HCT116 (cell line): Measurements from ENCODE around the gene TIMM10. TPM values are rescaled to one million over a fixed set of nuclear protein-coding genes. Genes with fewer than 3 reads are reported as not detected.
"Not testable (repeated sequence)": the region's sequence is repeated elsewhere in the genome, so short reads cannot be mapped to it uniquely, and the experiment has no call there.

Source experiments
- ATAC-seq: fragments of 200-7000 bp; cut with Tn5 transposase; 2 replicates; pipeline ENCODE4 v1.9.1; 2020; ENCODE audit warnings: mild to moderate bottlenecking, moderate library complexity
- BruUV-seq: library from RNA; stranded (reverse); fragments of 400-500 nt; replicated peaks from 2 replicates; lab custom pipeline; 2021; lab: Mats Ljungman, UMichigan
- CTCF ChIA-PET: fragments of 300-600 bp; sonication (Branson Sonifier 250); formaldehyde crosslinking; loops from one replicate; lab custom pipeline; 2021; ENCODE audit warnings: antibody characterized with exemption; lab: Charles Lee
- POLR2A ChIA-PET: fragments of 300-600, 350-600 bp; sonication (Branson Sonifier 250); formaldehyde crosslinking; loops from one replicate; lab custom pipeline; 2021; ENCODE audit warnings: antibody characterized with exemption; lab: Charles Lee
- RAD21 ChIA-PET, 2 experiments: fragments of 300-600 bp; sonication (Branson Sonifier 250); formaldehyde crosslinking; loops; one replicate each; lab custom pipeline; 2023; ENCODE audit warnings: low total read pairs in 2 of 2; ENCODE audit not compliant: uncharacterized antibody in 2 of 2, unreplicated experiment in 2 of 2, low non-redundant PET in 1 of 2; lab: Charles Lee
- DNase-seq: peaks from one replicate; pipeline ENCODE4 v3.0.0-alpha.2; 2010; ENCODE audit warnings: low read depth, low spot score
- H2AFZ ChIP-seq: fragments of 200-600 bp; shearing (Covaris generic), sonication (generic); 2 replicates; pipeline ENCODE4 v1.6.1; 2017; ENCODE audit warnings: low read depth, mixed run types, mixed read lengths, antibody characterized with exemption, low read length; ENCODE audit not compliant: poor library complexity, severe bottlenecking
- H3K27ac ChIP-seq: 2 replicates; pipeline ENCODE4 v1.5.1; 2012; ENCODE audit warnings: low read depth, low read length
- H3K27me3 ChIP-seq: fragments of 200-600 bp; sonication (generic); 2 replicates; pipeline ENCODE4 v1.6.1; 2016; ENCODE audit warnings: mixed run types, low read length, mixed read lengths; ENCODE audit not compliant: insufficient read depth
- H3K36me3 ChIP-seq, 2 experiments: fragments of 200-500 bp in 1 of 2; fragments of 200-600 bp in 1 of 2; sonication (Bioruptor generic) in 1 of 2; sonication (generic) in 1 of 2; 2 replicates each; pipeline versions ENCODE4 v1.5.1 to v1.6.1; 2014 to 2016; ENCODE audit warnings: low read length in 2 of 2, inconsistent platforms in 1 of 2, mixed read lengths in 1 of 2, mixed run types in 1 of 2; ENCODE audit not compliant: insufficient read depth in 2 of 2, control insufficient read depth in 1 of 2
- H3K4me1 ChIP-seq, 2 experiments: fragments of 200-600 bp in 1 of 2; sonication (generic) in 1 of 2; 2 replicates each; pipeline versions ENCODE4 v1.5.1 to v1.6.1; 2012 to 2017; ENCODE audit warnings: low read length in 2 of 2, inconsistent platforms in 1 of 2, mild to moderate bottlenecking in 1 of 2, mixed read lengths in 1 of 2, mixed run types in 1 of 2, moderate library complexity in 1 of 2; ENCODE audit not compliant: insufficient read depth in 2 of 2, control insufficient read depth in 1 of 2
- H3K4me2 ChIP-seq: fragments of 200-600 bp; sonication (generic); 2 replicates; pipeline ENCODE4 v1.6.1; 2017; ENCODE audit warnings: mixed run types, low read length, mixed read lengths
- H3K4me3 ChIP-seq, 2 experiments: fragments of 200-600 bp in 1 of 2; sonication (generic) in 1 of 2; replicated peaks in 1 of 2; 2 replicates each; pipeline ENCODE4 v1.5.1; 2011 to 2016; ENCODE audit warnings: low read length in 2 of 2, control low read depth in 1 of 2, low read depth in 1 of 2, mild to moderate bottlenecking in 1 of 2, mixed read lengths in 1 of 2, mixed run types in 1 of 2
- H3K79me2 ChIP-seq: fragments of 200-600 bp; sonication (generic); 2 replicates; pipeline ENCODE4 v1.6.1; 2017; ENCODE audit warnings: mild to moderate bottlenecking, mixed run types, low read length, moderate library complexity, mixed read lengths; ENCODE audit not compliant: insufficient read depth
- H3K9ac ChIP-seq: fragments of 200-600 bp; sonication (generic); 2 replicates; pipeline ENCODE4 v1.6.1; 2016; ENCODE audit warnings: low read length, mixed read lengths
- H3K9me2 ChIP-seq: fragments of 200-600 bp; sonication (generic), shearing (Covaris generic); 2 replicates; pipeline ENCODE4 v1.6.1; 2017; ENCODE audit warnings: mixed run types, mild to moderate bottlenecking, moderate library complexity; ENCODE audit not compliant: insufficient read depth
- H3K9me3 ChIP-seq, 2 experiments: fragments of 200-500 bp in 1 of 2; fragments of 200-600 bp in 1 of 2; sonication (Bioruptor generic) in 1 of 2; sonication (generic) in 1 of 2; 2 replicates each; pipeline ENCODE4 v1.6.1; 2014 to 2017; ENCODE audit warnings: low read length in 2 of 2, mixed read lengths in 2 of 2, inconsistent platforms in 1 of 2, low read depth in 1 of 2, mild to moderate bottlenecking in 1 of 2, mixed run types in 1 of 2, moderate library complexity in 1 of 2; ENCODE audit not compliant: control insufficient read depth in 1 of 2, insufficient read depth in 1 of 2
- H4K20me1 ChIP-seq: fragments of 200-600 bp; sonication (generic), shearing (Covaris generic); 2 replicates; pipeline ENCODE4 v1.6.1; 2017; ENCODE audit warnings: mixed run types, mild to moderate bottlenecking, moderate library complexity; ENCODE audit not compliant: insufficient read depth
- ELF1 ChIP-seq: IDR thresholded peaks from 2 replicates; pipeline ENCODE4 v1.6.1; 2012; ENCODE audit warnings: low read depth, borderline replicate concordance
- EZH2phosphoT487 ChIP-seq: fragments of 200-600 bp; IDR thresholded peaks from 2 replicates; pipeline ENCODE4 v1.6.1; 2018; ENCODE audit warnings: antibody characterized with exemption, borderline replicate concordance
- FOSL1 ChIP-seq: IDR thresholded peaks from 2 replicates; pipeline ENCODE4 v1.6.1; 2012; ENCODE audit warnings: low read depth
- POLR2AphosphoS5 ChIP-seq: IDR thresholded peaks from 2 replicates; pipeline ENCODE4 v1.6.1; 2011; ENCODE audit warnings: mild to moderate bottlenecking, low read depth, low read length, moderate library complexity
- RAD21 ChIP-seq: IDR thresholded peaks from 2 replicates; pipeline ENCODE4 v1.6.1; 2012; ENCODE audit warnings: low read depth, mild to moderate bottlenecking
- SRF ChIP-seq: IDR thresholded peaks from 2 replicates; pipeline ENCODE4 v1.6.1; 2012; ENCODE audit warnings: low read depth
- TCF7L2 ChIP-seq: IDR thresholded peaks from 2 replicates; pipeline ENCODE4 v1.7.0; 2011; ENCODE audit warnings: borderline replicate concordance, inconsistent platforms; ENCODE audit not compliant: insufficient read depth, insufficient read length; ENCODE audit errors: extremely low read depth
- ZBTB33 ChIP-seq: IDR thresholded peaks from 2 replicates; pipeline ENCODE4 v1.6.1; 2011; ENCODE audit warnings: mild to moderate bottlenecking, low read length, moderate library complexity; ENCODE audit not compliant: insufficient replicate concordance; ENCODE audit errors: extremely low read depth
- ZFX ChIP-seq: fragments of 450-650 bp; IDR thresholded peaks from 2 replicates; pipeline ENCODE4 v1.6.1; 2017
- intact Hi-C: fragments of 100-400 bp; cut with micrococcal nuclease; formaldehyde crosslinking; loops from 2 replicates; pipeline ENCODE4 v1.10.0; 2022
- total RNA-seq: library from RNA; stranded (reverse); gene quantifications from one replicate; pipeline ENCODE4 v1.2.1, GENCODE V29; 2021; ENCODE audit not compliant: unreplicated experiment

The TIMM10 gene
- total RNA-seq, 1 experiment from 2014 or later, result 65.6 TPM

GRCh38 chr11:57539342-57539741 is 8.8 kb upstream of the TIMM10 start:
- Histone ChIP-seq H3K36me3 (no peaks in the 10 kb centered on the region), H3K27me3 (no peaks in the 10 kb centered on the region), H3K9me2 (no peaks in the 10 kb centered on the region), H3K27ac (no peak overlapping the region), H2AFZ (no peak overlapping the region), H3K79me2 (no peaks in the 10 kb centered on the region), H3K4me1 (no peaks in the 10 kb centered on the region; a peak in 1 of 4 replicates), H3K9me3 (no peaks in the 10 kb centered on the region), H3K4me2 (no peak overlapping the region), H3K4me3 (no peak overlapping the region), H3K9ac (no peak overlapping the region), H4K20me1 (no peaks in the 10 kb centered on the region)
- no peak for TF ChIP-seq FOSL1
- no peak for TF ChIP-seq RAD21
- ChIA-PET CTCF (interaction anchor here (0.5 kb wide), 1 partner anchor 29 kb away, joined by 4 read pairs; no protein-coding TSS in a partner anchor), POLR2A (no interaction called here), RAD21 (interaction anchor here in 1 of 2 experiments (0.6 kb wide), 1 partner anchor 9 kb away, joined by 3 read pairs; no protein-coding TSS in a partner anchor)
- ATAC-seq (no peak), DNase-seq (no peak)
- no TSS peak for BruUV-seq
- intact Hi-C loops, result no loop called here

- DNase-seq (no peak), ATAC-seq (no peak)
- Histone ChIP-seq H3K27ac (no peak within 1 kb of the TSS), H3K27me3 (no peaks in the 10 kb centered on the region), H3K79me2 (no peaks in the 10 kb centered on the region), H3K9me2 (no peaks in the 10 kb centered on the region), H2AFZ (no peak within 1 kb of the TSS), H3K9ac (no peak within 1 kb of the TSS), H3K4me1 (no peaks in the 10 kb centered on the region), H3K9me3 (no peaks in the 10 kb centered on the region), H3K4me3 (no peak within 1 kb of the TSS), H4K20me1 (no peaks in the 10 kb centered on the region), H3K4me2 (no peak within 1 kb of the TSS), H3K36me3 (no peaks in the 10 kb centered on the region)
- POLR2A ChIA-PET, result no interaction called here
- CTCF ChIA-PET, result no interaction called here
- TF ChIP-seq SRF (no peak), ELF1 (no peak), ZFX (no peak), FOSL1 (no peak), EZH2phosphoT487 (no peak), RAD21 (no peak), TCF7L2 (no peak), POLR2AphosphoS5 (no peak), ZBTB33 (no peak)
- intact Hi-C loops, result no loop called here
- BruUV-seq, result no TSS peak
- RAD21 ChIA-PET, result no interaction called here
These were observed 6.5 kb upstream of the TIMM10 start, which contains the start of gene SMTNL1 for GRCh38 chr11:57536947-57537619. Gene SMTNL1, plus strand, starts transcription at chr11:57537595. Its CDS starts 5,048 bp downstream, at chr11:57542643.

- BruUV-seq, DNase-seq, H3K27ac ChIP-seq, RAD21 ChIA-PET, H4K20me1 ChIP-seq, intact Hi-C loops, H3K9me2 ChIP-seq, H2AFZ ChIP-seq, H3K36me3 ChIP-seq, H3K27me3 ChIP-seq, H3K4me3 ChIP-seq, H3K4me2 ChIP-seq, ATAC-seq, H3K9ac ChIP-seq, H3K9me3 ChIP-seq: not testable (repeated sequence)
- peaks cover 8 to 11% of the 10 kb centered on the region in 2 experiments for H3K4me1 ChIP-seq
- POLR2A ChIA-PET, result interaction anchor here (1.6 kb wide), 1 partner anchor 41 kb away, joined by 4 read pairs; no protein-coding TSS in a partner anchor
- peaks cover 11% of the 10 kb centered on the region for H3K79me2 ChIP-seq
- CTCF ChIA-PET, result interaction anchor here (1.4 kb wide), 1 partner anchor 13 kb away, joined by 3 read pairs; no protein-coding TSS in a partner anchor
These were observed 3.9 kb upstream of the TIMM10 start for GRCh38 chr11:57534449-57534848.
